Fibroblast of the aortic adventitia (primary cell): ENCODE measurements around the gene RBCK1. TPM values are rescaled to one million over a fixed set of nuclear protein-coding genes. Genes with fewer than 3 reads are reported as not detected.
A peak's percentile ranks its signal among the peaks of the same experiment; 100 is the strongest.

Source experiments
- DNase-seq: peaks from one replicate; pipeline ENCODE4 v3.0.0-alpha.2; 2010; ENCODE audit warnings: low read depth
- H3K4me3 ChIP-seq: 2 replicates; pipeline ENCODE4 v1.5.1; 2011; ENCODE audit warnings: low read depth, mild to moderate bottlenecking, control low read depth, low read length, moderate library complexity
- total RNA-seq: library from RNA; depleted of rRNA; stranded (reverse); fragments of >200 nt; gene quantifications from 2 replicates; pipeline ENCODE4 v1.2.3, GENCODE V29; 2012; ENCODE audit warnings: low replicate concordance
- TF ChIP-seq, protein P1 (sequence below): IDR thresholded peaks from 2 replicates; pipeline ENCODE4 v1.5.1; 2011; ENCODE audit warnings: mild to moderate bottlenecking, low read length, control low read depth, inconsistent platforms; ENCODE audit not compliant: insufficient read depth

RBCK1 gene
- total RNA-seq, result 60.7 and 75.3 TPM in 2 replicates

DNA sequence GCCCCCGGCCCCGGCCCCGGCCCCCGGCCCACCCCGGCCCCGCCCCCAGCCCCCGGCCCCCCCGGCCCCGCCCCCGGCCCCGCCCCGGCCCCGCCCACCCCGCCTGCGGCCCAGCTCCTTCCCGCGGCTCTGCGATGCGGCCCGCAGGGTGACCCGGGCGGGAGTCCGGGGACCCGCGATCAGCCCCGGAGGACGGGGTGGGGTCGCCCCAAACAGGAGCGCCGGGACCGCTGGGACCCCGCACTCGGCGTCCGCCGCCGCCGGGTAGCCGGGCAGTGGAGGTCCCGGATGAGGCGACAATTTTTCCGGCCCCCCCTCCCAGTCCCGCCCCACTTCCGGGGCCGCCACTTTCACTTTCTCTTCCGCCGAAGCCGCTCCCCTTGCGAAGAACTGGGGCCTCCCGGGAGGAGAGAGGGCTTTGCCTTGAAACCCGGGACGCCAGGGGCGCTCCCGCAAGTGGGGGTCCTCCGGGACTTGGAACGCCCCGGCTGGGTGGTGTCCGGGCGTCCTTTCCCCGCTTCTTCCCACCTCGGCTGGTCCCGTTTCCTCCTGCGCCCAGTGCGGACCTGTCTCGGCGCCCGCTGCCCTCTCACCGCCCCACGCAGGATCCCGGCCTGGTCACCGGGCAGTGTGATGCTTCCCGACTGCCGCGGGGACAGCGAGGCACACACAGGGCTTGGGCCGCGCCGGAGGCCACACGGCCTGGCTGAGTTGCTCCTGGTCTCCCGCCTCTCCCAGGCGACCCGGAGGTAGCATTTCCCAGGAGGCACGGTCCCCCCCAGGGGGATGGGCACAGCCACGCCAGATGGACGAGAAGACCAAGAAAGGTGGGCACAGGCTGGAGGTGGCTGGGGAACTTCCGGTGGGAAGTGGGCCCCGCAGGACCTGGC lies at the start of gene RBCK1:
RBCK1 (plus strand) TSS at position 347 of the 890 bp plus-strand sequence; CDS start at position 806, 459 bp downstream.
- TF ChIP-seq, protein P1, sequence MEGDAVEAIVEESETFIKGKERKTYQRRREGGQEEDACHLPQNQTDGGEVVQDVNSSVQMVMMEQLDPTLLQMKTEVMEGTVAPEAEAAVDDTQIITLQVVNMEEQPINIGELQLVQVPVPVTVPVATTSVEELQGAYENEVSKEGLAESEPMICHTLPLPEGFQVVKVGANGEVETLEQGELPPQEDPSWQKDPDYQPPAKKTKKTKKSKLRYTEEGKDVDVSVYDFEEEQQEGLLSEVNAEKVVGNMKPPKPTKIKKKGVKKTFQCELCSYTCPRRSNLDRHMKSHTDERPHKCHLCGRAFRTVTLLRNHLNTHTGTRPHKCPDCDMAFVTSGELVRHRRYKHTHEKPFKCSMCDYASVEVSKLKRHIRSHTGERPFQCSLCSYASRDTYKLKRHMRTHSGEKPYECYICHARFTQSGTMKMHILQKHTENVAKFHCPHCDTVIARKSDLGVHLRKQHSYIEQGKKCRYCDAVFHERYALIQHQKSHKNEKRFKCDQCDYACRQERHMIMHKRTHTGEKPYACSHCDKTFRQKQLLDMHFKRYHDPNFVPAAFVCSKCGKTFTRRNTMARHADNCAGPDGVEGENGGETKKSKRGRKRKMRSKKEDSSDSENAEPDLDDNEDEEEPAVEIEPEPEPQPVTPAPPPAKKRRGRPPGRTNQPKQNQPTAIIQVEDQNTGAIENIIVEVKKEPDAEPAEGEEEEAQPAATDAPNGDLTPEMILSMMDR, result no peak
- peak within 1 kb of the TSS; percentile 97 for H3K4me3 ChIP-seq
- DNase-seq, result peak; percentile 76

DNA sequence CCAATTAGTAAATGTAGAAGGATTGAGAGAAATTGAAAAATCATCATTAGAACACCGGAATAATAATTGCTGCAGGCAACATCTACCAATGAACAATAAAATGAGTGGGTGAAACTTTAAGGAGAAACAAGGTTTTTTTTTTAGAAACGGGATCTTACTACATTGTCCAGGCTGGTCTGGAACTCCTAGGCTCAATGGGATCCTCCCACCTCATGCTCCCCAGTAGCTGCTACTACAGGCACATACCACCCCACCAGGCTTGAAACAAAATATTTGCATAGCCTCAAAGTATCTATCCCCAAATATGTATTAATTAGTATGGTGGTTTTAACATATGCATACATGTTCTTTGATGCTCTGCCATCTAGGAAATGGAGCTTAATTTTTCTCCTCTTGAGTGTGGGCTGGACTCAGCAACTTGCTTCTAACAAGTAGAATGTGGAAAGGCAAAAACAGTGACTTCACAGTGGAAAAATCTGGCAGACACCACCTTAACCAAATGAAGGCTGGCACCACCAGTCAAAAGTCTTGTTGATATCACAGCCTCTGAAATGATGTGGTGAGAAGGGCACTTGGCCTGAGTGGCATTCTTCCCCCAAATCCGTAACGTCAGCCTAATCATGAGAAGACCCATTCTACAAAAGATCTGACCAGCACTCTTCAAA lies 49.1 kb upstream of the RBCK1 start:
- DNase-seq, result peak; percentile 51
- no peak overlapping the region for H3K4me3 ChIP-seq
- TF ChIP-seq, protein P1, result no peak

DNA sequence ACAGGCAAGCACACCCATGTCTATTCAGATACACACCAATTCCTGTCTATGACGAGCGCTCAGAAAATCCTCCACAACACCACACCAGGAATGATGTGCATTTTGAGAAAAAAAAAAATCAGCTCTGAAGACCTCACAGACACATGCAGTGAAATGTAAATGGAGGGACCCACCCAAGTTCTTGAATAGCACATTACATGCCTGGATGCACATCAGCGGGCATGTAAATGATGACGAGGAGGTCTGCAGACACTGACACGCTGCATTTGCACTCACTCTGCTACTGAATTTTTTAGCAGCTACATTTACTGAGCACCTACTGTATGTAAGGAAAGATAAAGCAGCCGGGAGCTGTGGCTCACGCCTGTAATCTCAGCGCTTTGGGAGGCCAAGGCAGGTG lies 46.5 kb upstream of the RBCK1 start:
- DNase-seq, result no peak
- TF ChIP-seq, protein P1, result no peak
- no peak overlapping the region for H3K4me3 ChIP-seq

DNA sequence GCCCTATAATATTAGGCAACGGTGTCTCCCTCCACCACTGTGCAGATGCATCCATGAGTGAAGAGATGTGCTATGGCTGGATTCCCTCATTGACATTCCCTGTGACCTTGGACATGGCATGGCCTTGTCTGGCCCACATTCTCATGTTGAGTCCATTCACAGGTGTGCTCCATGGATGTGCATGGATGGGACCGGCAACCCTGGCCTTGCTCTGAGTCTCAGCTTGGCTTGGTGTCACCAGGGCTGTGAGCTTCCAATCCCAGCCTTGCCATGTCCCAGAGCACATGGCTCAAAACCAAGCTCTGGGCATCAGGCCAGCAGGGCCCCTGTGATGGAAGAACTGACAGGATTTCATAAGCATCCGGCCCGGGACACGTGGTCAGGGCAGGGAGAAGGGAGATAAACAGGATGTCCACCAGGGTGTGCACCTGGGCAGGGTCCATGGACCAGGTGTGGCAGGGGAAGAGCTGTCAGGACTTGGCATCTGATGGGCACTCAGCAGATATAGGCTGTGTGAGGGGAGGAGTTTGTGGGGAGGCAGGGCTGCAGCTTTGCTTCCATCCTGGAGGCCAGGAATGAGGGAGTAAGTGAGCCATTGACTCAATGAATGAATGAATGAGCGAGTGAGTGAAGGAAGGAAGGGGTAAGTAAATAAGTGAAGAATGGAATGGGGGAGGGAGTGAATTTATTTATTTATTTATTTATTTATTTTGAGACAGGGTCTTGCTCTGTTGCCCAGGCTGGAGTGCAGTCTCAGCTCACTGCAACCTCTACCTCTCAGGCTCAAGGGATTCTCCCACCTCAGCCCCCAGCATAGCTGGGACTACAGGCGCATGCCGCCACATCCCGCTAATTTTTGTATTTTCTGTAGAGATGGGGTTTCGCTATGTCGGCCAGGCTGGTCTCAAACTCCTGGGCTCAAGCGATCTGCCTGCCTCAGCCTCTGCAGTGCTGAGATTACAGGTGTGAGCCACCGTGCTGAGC lies 45.5 kb upstream of the RBCK1 start:
- H3K4me3 ChIP-seq, result no peak overlapping the region
- TF ChIP-seq, protein P1, result peak; percentile 44
- DNase-seq, result peak; percentile 81

DNA sequence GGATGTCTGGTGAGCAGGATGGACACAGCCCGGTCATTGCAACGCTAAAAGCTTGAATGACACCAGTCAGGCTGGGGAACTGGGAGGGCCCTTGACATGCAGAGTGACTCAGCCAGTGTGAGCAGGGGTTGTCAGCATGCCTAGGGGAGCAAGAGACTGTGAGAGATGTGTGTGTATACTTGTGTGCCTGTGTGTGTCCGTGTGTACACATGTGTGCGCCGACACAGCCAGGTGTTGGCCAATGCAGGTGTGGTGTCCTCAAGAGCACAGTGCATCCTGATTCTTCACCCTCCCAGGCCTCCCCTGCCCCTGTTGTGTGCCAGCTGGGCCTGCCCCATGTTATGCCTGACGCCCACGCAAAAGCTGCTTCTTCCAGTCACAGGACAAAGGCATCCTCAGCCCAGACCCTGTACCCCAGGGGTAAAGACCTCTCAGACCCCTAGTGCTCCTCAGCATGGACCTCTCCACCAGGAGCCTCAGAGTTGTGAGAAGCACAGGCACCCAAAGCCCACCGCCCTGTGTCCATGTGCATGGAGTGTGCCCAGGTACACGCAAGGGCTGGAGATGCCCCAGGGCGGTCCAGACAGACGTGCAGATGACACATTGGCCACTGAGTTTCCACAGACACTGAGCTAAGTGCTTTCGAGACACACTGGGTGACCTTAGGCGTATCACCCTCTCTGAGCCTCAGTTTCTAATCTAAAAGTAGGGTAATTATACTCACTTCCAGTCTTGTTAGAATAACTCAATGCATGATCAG lies 44.6 kb upstream of the RBCK1 start:
- TF ChIP-seq, protein P1, result no peak
- no peak for DNase-seq

More for the DNA sequence above, 44.6 kb upstream of the RBCK1 start:
- H3K4me3 ChIP-seq, result no peak overlapping the region
